Stimulated activated CD8-positive, alpha-beta memory T cell treated with anti-CD3 and anti-CD28 coated beads, Interleukin-15, amount 100 ng/mL, for 48 hours (primary cell): ENCODE results near the gene CRYBB3.

ENCODE experiments used
- DNase-seq, 2 donors: peaks; one replicate each; pipeline ENCODE4 v3.0.0-alpha.2; 2020; ENCODE audit warnings: low read depth in 2 of 2

CRYBB3 gene

DNA sequence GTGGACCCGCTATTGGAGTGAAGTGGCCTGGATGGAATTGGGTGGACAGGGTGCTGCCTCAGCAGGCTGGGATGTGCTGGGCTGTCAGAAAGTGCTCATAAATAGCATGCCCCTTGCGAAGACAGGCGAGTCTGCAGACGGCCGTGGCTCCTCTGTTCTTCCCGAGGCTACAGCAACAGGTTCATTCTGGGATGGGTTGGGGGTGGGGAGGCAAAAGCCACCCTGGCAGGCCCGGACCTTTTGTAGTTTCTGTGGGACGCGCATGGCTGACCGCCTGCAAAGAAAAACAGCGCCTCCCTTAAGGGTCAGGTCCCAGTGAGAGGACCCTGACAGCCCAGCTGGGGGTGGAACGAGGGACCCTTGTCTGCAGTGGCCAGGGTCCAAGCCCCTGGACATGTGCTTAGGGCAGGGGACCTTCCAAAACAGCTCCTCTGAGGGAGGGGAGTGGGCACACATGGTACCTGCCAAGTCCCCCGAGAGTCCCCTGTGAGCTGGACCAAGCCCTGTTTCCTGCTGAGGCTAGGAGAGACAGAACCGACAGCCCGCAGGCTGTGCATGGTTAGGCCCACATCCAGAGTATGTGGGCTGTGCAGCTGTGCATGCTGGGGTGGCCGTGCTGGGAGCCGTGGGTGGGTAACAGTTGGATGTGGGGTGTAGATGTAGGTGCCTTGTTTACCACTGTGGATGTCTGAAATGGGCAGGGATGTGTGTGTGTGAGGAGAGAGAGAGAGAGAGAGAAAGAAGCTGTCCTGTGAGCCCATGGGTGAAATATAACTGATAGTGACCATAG lies at the start of gene CRYBB3:
Gene CRYBB3, plus strand, starts transcription at position 128 of the 790 bp plus-strand sequence. CDS start 1,539 bp downstream, outside the sequence.
- no peak for DNase-seq

DNA sequence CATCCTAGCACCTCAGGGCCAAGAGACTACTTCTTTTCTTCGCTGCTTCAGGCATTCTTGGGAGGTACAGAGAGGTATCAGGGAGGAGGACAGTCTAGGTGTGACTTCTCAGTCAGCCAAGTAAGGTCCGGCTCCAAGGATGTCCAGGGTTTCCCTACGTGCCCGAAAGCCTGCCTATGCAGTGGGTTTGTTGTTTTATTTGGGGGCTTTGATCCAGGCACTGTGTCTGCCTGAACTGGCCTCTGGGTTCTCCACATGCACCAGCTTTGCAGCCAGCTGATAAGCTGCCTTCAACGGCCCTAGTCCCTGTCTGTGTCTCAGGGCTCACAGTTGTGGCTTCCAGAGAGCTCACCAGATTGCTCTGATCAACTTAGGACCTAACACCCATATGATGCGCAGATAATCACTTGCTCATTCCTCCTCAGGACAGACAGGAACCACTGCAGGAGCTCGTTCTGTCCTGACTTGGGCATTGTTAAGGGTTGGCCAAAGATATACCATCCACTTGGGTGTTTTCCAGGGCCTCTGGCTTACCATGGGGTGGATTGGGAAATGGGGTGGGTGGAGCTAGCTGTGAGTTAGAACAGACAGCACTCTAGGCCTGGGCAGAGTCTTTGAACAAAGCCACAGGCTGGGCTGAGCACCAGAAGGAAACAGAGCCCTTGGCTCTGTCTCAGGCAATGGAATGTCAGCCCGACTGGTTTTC lies 45.5 kb upstream of the CRYBB3 start:
- no peak for DNase-seq

DNA sequence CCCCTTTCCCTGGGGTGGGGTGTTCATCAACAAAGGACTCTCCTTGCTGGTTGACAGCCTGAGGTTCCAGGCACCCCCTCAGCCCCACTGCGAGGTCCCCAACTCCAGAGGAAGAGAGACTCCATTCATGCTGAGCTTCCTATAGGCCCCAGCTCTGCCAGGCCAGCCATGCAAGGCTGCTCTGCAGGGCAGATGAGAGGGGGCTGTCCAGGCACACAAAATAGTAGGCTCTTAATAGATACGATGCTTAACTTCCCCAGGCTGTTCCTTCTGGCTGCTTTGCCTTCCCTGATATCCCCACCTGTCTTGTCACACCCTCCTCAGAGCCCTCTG lies 45.0 kb upstream of the CRYBB3 start:
- DNase-seq: no peak

DNA sequence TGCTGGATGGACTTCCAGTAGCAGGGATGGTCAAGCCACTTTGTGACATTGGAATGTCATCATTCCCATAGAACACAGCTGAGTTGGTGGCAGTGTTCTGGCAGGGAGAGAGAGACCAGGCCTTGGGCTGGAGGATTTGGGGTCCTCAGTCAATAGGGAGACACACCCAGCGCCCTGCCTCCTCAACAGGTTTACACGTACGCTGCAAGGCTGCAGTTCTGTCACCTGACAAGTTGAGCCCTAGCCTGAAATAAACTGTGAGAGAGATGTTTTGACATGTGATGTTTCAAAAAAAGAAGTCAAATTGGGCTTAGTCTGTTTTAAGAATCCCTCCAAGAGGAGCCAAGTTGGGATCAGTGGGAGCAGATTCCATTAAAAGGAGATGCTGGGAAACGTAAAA lies 42.9 kb upstream of the CRYBB3 start:
- no peak for DNase-seq

DNA sequence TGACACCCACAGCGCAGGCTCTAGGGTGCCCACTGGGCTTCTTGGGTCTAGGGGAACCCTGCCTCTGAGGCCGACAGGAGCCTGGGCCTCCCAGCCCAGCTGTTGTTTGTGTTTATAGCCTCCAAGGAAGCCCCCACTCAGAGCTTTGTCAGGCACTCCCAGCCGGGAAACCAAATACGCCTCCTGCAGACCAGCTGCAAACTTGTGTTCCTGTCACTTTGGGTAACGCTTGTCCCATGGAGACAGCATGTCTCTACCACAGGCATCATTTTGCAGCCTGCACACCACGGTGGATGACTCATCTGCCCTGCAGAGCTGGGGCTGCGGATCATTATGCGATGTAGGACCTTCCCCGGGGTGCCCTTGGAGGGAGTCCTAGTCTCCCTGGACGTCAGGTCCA lies 40.6 kb upstream of the CRYBB3 start:
- no peak for DNase-seq

DNA sequence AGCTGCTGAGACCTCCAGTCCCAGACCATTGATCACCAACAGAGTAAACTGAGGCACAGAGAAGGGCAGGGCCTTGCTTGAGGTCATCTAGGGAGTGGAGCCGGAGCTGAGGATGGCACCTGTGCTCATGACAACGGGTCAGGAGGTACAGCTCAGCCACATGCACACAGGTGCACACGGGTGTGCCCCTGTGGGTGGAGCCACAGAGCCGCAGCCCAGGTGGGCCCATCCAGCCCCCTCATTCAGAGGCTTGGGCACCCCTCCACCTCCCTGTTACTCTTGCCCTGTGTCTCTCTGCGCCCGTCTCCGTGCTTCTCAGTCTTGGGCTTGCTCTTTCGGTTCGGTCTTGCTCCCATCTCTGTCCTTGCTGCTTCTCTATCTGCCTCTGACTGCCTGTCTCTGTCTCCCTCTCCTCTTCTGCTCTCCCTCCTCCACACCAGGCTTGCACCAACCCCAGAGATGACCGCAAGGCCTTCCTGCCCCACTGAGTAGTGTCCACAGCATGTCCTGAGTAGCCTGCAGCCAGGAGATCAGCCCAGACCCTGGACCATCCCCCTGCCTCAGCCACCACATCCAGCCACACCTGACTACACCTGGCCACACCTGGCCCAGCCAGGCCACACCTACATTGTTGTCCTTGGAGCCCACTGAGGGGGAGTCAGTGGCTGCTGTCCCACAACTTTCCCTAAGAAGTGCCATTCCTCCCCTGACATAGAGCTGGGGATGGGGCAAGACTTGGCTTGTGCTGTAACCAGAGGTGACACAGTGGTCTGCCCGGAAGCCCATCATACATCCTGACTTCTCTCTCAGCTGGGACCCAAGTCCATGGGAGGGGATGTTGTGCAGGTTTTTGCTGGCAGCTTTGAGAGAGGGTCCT lies 39.3 kb upstream of the CRYBB3 start:
- DNase-seq: no peak

DNA sequence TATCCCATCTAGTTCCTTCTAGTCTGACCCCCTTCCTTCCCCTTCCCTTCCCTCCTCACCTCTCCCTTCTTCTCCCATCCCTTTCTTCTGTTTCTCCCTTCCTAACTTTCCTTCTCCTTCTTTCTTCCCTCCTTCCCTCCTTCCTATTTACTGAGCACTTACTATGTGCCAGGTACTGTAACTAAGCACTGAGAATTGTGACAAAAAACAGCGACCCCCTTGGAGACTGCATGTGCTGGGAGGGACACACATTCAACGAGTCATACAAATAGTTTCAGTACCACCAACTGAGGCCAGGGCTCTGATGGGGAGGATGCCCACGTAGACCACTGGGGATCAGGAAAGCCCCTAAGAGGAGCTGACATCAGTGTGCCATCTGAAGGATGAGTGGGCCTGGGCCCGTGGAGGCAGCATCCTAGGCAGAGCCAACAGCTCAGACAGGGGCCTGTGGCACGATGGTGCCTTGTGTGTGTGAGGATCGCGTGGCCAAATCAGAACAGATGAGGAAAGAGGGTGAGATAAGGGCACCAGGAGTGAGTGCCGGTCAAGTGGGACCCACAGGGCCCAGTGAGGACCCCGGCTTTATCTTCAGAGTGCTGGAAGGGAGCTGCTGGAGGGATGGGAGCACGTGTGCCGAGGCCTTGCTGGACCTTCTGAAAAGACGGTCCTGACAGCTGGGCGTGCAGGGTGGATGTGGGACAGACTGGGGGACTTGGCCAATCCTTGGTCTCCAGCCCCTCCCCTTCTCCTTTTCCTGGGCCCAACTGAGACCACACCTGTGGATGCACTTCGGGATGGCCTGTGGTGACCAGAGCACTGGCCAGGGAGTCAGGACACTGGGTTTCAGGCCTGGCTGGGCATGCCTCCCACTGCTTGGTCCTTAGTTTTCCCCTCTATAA lies 38.4 kb upstream of the CRYBB3 start:
- peak; percentile 10 to 15 for DNase-seq

DNA sequence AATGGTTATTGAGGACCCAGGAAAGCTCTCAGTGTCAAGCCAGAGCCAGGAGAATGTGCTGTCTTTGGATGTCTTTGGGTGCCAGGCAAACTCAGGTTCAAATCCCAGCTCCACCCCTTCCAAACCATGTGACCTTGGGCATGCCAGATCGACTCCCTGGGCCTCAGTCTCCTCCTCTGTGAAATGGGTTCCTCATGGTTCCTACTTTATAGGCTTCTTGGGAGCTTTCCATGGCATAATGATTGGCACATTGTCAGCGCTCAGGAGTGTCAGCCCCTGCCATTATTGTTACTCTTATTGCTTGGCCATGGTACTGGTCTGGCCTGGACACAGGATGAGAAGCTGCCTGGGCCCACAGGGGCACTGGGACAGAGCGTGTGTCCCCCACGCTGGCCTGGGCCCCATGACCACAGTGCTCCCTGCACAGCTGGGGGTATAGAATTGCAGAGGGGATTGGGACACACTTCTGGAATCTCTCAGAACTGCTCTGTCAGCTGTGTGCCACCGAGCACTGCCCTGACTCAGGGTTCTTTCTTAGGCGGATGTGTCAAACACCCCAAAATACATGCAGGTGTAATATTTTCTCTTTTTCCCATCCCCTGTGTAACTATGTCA lies 37.6 kb upstream of the CRYBB3 start:
- DNase-seq: no peak

DNA sequence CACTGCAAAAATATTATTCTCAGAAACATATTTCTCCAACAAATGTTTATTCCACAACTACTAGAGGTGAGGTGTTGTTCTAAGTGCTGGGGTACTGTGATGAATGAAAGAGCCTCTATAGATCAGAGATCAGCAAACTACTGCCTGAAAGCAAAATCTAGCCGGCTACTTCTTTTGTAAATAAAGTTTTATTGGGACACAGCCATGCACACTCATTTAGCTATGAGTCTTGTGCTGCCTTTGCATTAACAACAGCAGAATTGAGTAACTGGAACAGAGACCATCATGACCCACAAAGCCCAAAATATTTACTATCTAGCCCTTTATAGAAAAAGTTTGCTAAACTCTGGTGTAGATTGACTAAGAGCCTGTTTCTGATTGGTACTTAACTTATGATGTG lies 37.1 kb upstream of the CRYBB3 start:
- no peak for DNase-seq

DNA sequence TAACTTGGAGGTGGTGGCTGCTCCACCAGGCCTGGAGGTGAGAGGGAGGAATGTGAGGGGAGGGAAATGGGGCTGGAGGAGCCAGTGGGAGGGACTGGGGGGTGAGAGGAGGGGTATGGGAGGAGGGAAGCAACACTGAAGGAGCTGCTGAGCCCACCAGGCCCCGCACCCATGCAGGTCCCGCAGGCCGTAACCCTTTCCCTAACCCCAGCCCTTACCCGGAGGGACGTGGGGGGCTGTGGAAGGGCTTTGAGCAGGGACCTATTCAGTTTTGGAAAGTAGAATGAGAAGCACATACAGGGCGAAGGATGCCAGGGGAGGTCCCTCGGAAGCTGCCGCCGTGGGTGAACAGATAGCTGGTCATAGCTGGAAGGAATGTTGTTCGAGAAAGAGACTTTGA lies 33.9 kb upstream of the CRYBB3 start:
- no peak for DNase-seq

DNA sequence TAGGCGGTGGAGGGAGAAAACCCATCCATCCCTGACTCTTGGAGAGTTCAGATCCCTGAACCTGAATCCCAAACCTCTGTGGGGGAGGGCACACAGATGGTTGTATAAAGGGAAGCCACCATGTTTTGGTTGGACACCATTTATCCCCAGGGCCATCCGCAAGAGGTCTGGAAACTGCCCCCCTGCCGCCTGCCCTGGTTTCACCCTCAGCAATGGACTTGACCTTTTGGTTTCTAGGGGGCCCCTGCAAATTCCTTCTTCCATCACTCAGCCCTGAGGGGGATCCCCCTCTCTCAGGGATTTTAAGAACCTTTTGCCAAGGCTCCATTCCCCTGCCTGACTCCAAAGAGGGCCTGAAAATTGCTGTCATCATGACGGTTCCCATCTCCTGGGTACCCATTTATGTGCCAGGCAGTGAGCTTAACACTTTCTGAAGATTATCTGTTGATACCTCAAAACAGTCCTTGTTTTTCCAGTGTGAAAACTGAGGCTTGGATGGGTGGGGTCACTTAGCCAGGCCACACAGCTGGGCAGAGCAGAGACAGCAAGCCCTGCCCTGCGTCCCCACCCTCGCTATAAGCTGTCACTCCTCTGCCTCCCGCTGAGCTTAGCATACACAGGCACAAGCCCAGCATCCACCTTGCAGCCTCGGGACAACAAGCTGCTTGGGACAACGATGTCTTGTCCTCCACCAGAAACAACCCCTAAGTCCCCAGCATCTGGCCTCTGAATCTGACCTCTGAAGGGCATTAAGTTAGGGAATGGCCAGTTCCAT lies 33.2 kb upstream of the CRYBB3 start:
- DNase-seq: no peak

DNA sequence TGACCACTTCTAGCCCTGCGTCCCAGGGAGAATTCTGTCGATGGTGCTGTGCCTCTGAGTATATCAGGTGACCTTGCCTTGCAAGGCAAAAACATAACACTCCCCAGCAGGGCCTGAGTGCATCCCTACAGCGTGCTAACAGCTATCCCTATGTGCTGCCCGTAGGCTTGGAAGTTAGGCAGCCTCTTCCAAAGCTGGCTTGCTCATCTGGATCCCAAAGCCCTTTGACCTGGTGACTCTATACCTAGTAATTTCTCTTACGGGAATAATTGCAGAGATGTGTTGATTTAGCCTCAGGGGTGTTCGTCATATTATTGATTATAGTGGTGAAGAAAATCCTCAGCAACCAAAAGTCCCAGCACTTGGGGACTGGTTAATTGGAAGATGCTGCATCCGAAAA lies 32.6 kb upstream of the CRYBB3 start:
- no peak for DNase-seq

DNA sequence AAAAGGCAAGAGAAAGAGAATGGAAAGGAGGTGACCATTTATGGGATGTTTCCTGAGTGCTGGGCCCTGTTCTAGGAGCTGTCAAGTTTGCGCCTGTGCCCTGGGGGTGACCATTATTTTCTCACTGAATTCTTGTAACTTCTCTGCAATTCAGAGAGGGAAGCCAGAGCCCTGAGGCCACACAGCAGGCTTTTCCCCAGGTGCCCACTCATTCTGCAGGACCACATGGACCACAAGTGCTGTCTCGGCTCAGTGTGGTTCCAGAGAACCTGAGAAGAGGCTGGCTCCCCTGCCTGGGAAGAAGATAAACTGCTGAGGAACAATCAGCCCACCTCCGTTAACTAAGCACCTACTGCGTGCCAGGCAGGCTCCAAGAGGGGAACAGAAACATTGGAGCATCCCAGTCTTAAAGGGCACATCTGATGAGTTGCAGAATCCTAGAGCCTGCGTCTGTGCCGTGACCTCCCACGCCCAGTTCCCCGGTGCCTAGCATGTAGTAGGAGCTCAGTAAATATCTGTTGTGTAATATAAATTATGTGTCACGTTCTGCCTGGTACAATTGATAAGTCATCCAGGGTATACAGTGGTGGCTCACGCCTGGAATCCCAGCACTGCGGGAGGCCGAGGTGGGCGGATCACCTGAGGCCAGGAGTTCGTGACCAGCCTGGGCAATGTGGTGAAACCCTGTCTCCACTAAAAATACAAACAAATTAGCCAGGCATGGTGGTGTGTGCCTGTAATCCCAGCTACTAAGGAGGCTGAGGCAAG lies 31.6 kb upstream of the CRYBB3 start:
- DNase-seq: no peak

DNA sequence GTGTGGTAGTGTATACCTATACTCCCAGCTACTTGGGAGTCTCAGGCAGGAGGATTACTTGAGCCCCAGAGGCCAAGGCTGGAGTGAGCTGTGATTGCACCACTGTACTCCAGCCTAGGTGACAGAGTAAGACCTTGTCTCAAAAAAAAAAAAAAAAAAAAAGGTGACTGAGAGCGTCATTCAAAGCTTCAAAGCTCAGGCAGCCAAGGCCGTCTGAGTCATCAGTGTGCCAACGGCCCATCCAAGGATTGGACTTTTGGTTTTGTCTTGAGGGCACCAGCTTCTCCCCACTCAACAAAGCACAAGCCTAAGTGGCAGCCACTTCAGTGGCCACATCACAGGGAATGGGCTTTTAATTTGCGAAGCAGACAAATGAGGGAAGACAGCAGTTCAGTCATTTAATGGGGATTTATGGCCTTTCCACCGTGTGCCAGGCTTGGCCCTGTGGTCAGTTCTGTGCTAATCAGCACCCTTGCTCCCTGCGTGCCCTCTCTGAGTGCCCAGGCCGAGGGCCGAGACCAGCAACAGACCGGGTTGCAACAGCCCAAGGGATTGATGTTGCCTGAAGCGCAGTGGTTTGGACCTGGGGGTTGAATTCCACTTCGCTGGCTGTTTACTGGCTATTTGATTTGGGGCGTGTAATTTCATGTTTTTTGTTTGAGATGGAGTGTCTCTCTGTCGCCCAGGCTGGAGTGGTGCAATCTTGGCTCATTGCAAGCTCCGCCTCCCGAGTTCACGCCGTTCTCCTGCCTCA lies 30.2 kb upstream of the CRYBB3 start:
- no peak for DNase-seq

DNA sequence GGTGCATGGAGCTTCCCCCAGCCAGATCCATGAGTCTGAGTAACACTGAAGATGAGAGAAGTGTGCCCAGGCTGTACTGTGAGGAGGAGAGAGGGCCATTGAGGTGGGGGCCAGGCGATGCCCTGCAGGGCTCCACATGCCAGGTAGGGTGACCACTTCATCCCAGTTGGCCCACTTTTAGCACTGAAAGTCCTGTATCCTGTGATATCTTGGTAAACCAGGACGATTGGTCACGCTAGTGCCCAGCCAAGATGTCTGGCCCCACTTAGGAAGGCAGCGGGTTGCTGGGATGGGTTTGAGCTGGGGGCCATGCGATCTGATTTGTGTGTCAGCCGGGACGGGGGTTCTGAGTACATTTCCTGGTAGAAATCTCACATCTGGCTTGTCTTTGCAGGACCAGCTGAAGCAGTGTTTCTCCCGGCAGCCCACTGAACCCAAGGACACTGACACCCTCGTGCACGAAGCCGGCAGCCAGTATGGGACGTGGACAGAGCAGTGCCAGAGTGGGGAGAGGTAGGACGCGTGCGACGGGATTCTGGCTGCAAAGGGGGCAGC lies 29.2 kb upstream of the CRYBB3 start:
- DNase-seq: no peak

DNA sequence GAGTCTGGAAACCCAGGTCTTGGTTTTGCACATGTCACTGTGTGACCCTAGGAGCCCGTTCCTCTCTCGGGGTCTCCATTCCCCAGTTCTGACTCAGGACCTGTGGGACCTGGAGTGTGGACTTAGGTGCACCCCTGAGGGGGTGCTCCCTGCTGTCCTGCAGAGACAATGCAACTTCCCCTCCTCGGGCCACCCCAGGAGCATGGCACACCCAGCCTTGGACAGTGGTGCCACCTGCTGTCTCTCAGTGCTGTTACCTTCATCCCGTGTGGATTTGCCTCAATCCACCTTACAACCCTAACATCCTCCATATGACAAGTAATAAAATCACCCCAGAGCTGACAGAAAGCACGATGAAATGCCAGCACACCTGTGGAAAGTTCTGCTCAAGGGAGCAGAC lies 27.5 kb upstream of the CRYBB3 start:
- peak in 1 of 2 donors; percentile 4 for DNase-seq

DNA sequence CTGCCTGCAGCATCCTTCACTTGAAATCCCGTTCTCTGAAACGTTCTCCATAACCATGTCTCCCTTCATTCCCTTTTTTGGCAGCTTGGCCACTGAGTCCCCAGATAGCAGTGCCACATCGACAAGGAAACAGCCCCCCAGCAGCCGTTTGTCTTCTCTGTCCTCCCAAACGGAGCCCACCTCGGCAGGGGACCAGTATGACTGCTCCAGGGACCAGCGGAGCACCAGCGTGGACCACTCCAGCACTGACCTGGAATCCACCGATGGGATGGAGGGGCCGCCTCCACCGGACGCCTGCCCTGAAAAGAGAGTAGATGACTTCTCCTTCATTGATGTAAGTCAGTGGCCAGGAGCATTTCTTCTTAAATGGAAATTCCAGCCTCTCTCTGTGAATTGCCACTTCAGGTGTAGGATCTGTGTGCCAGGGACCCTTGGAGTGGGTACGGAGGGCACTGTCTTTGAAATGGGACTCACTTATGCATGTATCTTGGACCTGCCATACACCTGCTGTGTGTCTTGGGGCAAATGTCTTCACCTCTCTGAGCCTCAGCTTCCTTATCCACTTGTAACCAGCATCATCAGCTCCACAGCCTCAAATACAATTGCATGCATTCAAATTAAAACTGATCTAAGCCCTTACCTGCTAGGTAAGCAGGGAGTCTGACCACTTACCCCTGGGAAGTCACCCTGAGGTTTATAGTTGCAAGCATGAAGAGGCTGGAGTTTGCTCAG lies 25.3 kb upstream of the CRYBB3 start:
- no peak for DNase-seq
